Nephron progenitor cell (in vitro differentiated cells): ENCODE results near the gene ZSWIM4.

Experiments
- DNase-seq: peaks from one replicate; pipeline ENCODE4 v3.0.0; 2021
- H3K27ac Mint-ChIP-seq: 2 replicates; pipeline ENCODE4 v1.8.0; 2021; ENCODE audit warnings: mild to moderate bottlenecking, moderate library complexity, mixed read lengths
- H3K27me3 Mint-ChIP-seq: 2 replicates; pipeline ENCODE4 v1.8.0; 2021; ENCODE audit warnings: mild to moderate bottlenecking, low read depth, mixed read lengths; ENCODE audit not compliant: poor library complexity
- H3K36me3 Mint-ChIP-seq: 2 replicates; pipeline ENCODE4 v1.8.0; 2021; ENCODE audit warnings: low read depth, mixed read lengths
- H3K4me1 Mint-ChIP-seq: 2 replicates; pipeline ENCODE4 v1.8.0; 2021; ENCODE audit warnings: mixed read lengths
- H3K4me3 Mint-ChIP-seq: 2 replicates; pipeline ENCODE4 v1.8.0; 2021; ENCODE audit warnings: mild to moderate bottlenecking, moderate library complexity, mixed read lengths
- H3K9me3 Mint-ChIP-seq: 2 replicates; pipeline ENCODE4 v1.8.0; 2021; ENCODE audit warnings: mild to moderate bottlenecking, moderate library complexity, mixed read lengths
- CTCF ChIP-seq: fragments of 200-600 bp; sonication (generic); IDR thresholded peaks from 2 replicates; pipeline ENCODE4 v1.5.0; 2021; ENCODE audit warnings: antibody characterized with exemption

The ZSWIM4 gene

GRCh38 chr19:13875824-13876223, 80.6 kb downstream of the ZSWIM4 start:
- H3K27me3 Mint-ChIP-seq = peaks cover 17% of the 10 kb centered on the region
- no peak overlapping the region for H3K27ac Mint-ChIP-seq
- TF ChIP-seq CTCF = no peak
- no peak for DNase-seq
- no peaks in the 10 kb centered on the region for H3K36me3 Mint-ChIP-seq
- H3K4me1 Mint-ChIP-seq = peaks cover 30% of the 10 kb centered on the region
- no peak overlapping the region for H3K4me3 Mint-ChIP-seq
- no peaks in the 10 kb centered on the region for H3K9me3 Mint-ChIP-seq

GRCh38 chr19:13876834-13877233, 81.6 kb downstream of the ZSWIM4 start, which contains the start of gene NANOS3:
Gene NANOS3 (plus strand): TSS chr19:13877134. CDS start chr19:13877249, 115 bp downstream.
- peaks cover 17% of the 10 kb centered on the region for H3K27me3 Mint-ChIP-seq
- no peak for DNase-seq
- no peak within 1 kb of the TSS for H3K27ac Mint-ChIP-seq
- H3K36me3 Mint-ChIP-seq = no peaks in the 10 kb centered on the region
- no peaks in the 10 kb centered on the region for H3K9me3 Mint-ChIP-seq
- TF ChIP-seq CTCF = no peak
- no peak within 1 kb of the TSS for H3K4me3 Mint-ChIP-seq
- peaks cover 31% of the 10 kb centered on the region for H3K4me1 Mint-ChIP-seq

GRCh38 chr19:13877303-13877702, 82.1 kb downstream of the ZSWIM4 start:
- H3K4me1 Mint-ChIP-seq = peaks cover 36% of the 10 kb centered on the region
- peaks cover 17% of the 10 kb centered on the region for H3K27me3 Mint-ChIP-seq
- no peak for TF ChIP-seq CTCF
- DNase-seq = no peak
- H3K27ac Mint-ChIP-seq = no peak overlapping the region
- no peak overlapping the region for H3K4me3 Mint-ChIP-seq
- H3K9me3 Mint-ChIP-seq = no peaks in the 10 kb centered on the region
- H3K36me3 Mint-ChIP-seq = no peaks in the 10 kb centered on the region

DNA sequence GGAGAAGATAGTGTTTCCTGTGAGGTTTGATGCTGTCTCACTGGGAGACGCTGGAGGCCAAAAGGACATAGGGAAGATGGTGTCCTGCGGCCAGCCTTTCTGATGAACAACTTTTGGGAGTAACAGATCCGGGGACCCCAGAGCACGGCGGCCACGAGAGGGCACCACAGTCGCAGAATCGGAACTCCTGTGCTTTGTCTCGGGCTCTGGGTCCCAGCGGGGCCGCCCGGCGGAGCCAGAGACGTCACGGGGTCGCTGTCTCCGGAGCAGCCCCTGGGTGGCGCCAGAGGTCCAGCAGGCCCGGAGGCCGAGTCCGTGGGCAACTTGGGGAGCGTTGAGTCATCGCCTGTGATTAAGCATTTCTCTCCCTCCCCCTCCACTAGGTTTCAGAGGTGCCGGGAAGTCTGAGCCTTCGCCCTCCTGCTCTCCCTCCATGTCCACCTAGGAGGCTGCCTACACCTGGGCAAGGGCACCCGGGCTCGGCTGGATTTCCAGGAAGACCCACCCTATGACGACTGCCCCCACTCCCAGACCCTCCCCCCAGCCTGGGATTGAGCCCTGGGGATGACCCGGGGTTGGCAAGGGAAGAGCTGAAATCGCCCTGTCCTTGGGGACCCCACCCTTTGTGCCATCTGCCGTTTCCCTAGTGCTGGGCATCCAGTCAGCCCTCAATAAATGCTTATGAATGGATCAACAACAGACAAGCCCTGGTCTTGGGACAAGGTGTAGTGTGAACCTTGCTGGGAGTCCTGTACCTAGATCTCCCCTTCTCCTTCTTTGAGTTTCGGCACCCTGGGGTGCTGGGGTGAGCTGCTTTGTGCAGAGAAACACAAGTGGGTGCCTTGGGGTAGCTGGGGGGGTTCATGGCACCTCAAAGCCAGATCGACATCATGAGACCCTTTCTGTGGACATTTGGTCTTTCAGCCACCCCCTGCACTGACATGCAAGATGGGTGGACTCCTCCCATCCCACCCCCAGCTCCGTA, 85.1 kb downstream of the ZSWIM4 start:
- Mint-ChIP-seq H3K27me3 (peaks cover 13% of the 10 kb centered on the region), H3K9me3 (no peaks in the 10 kb centered on the region), H3K4me1 (peaks cover 34% of the 10 kb centered on the region), H3K36me3 (no peaks in the 10 kb centered on the region), H3K4me3 (no peak overlapping the region), H3K27ac (no peak overlapping the region)
- peak; percentile 98 for DNase-seq
- peak; percentile 99 for TF ChIP-seq CTCF

GRCh38 chr19:13881251-13881691, 86.0 kb downstream of the ZSWIM4 start:
- DNase-seq = peak; percentile 45
- Mint-ChIP-seq H3K4me1 (peaks cover 34% of the 10 kb centered on the region), H3K36me3 (no peaks in the 10 kb centered on the region), H3K27me3 (peaks cover 8% of the 10 kb centered on the region), H3K9me3 (no peaks in the 10 kb centered on the region), H3K27ac (peak overlapping the region; percentile 51), H3K4me3 (no peak overlapping the region)
- TF ChIP-seq CTCF = no peak
